ENCODE results near the gene LCN12.

LCN12 gene

GRCh38 chr9:136920069-136920468 is 32.0 kb upstream of the LCN12 start:
- H3K79me1 ChIP-seq (ENCODE audit: low read length), result no peaks in the 10 kb centered on the region
- H3K36me3 ChIP-seq (ENCODE audit: control insufficient read depth, insufficient read depth, low read length), result peaks cover 9% of the 10 kb centered on the region
- no peak overlapping the region for H4K8ac ChIP-seq (ENCODE audit: low read depth, low read length)
- no peak overlapping the region for H2AK5ac ChIP-seq (ENCODE audit: low read length)
- DNase-seq, result no peak
- H3K4me3 ChIP-seq (ENCODE audit: low read length), result no peak overlapping the region
- no peak overlapping the region for H3K4ac ChIP-seq (ENCODE audit: low read depth, low read length)
- no peak overlapping the region for H3K4me2 ChIP-seq (ENCODE audit: low read length)
- H2BK120ac ChIP-seq (ENCODE audit: low read depth, low read length), result no peak overlapping the region
- H2BK15ac ChIP-seq (replicated peaks; ENCODE audit: low read depth), result no peak overlapping the region
- no peak overlapping the region for H3K56ac ChIP-seq (ENCODE audit: low read length)
- WGBS (ENCODE audit: extremely low coverage, insufficient coverage, low lambda C conversion rate), result no CpG with 5 or more reads among the region's 15 CpGs
- H3K79me2 ChIP-seq (ENCODE audit: control insufficient read depth, insufficient read depth, low read length), result peaks cover 2% of the 10 kb centered on the region
- H3K23ac ChIP-seq (ENCODE audit: low read length), result no peak overlapping the region
- H3K9ac ChIP-seq (ENCODE audit: low read length), result no peak overlapping the region
- no peak overlapping the region for H2BK5ac ChIP-seq (ENCODE audit: low read length)
- H3K18ac ChIP-seq (ENCODE audit: low read length), result no peak overlapping the region
- no peaks in the 10 kb centered on the region for H3K4me1 ChIP-seq (ENCODE audit: control insufficient read depth, low read depth, low read length)
- no peaks in the 10 kb centered on the region for H3K27me3 ChIP-seq (ENCODE audit: insufficient read depth, low read length, poor library complexity)
- H4K5ac ChIP-seq (ENCODE audit: low read length), result no peak overlapping the region
- no peak overlapping the region for H3K27ac ChIP-seq (ENCODE audit: low read depth, low read length)

GRCh38 chr9:136920734-136921231 is 31.3 kb upstream of the LCN12 start:
- Histone ChIP-seq H3K79me1 (ENCODE audit: low read length) (no peaks in the 10 kb centered on the region), H3K79me2 (ENCODE audit: control insufficient read depth, insufficient read depth, low read length) (peaks cover 2% of the 10 kb centered on the region), H4K5ac (ENCODE audit: low read length) (no peak overlapping the region), H3K27ac (ENCODE audit: low read depth, low read length) (no peak overlapping the region), H4K8ac (ENCODE audit: low read depth, low read length) (no peak overlapping the region), H3K56ac (ENCODE audit: low read length) (no peak overlapping the region), H2AK5ac (ENCODE audit: low read length) (no peak overlapping the region), H3K9ac (ENCODE audit: low read length) (no peak overlapping the region), H3K4me3 (ENCODE audit: low read length) (no peak overlapping the region), H2BK15ac (replicated peaks; ENCODE audit: low read depth) (no peak overlapping the region), H3K18ac (ENCODE audit: low read length) (no peak overlapping the region), H2BK120ac (ENCODE audit: low read depth, low read length) (no peak overlapping the region), H3K27me3 (ENCODE audit: insufficient read depth, low read length, poor library complexity) (no peaks in the 10 kb centered on the region), H3K36me3 (ENCODE audit: control insufficient read depth, insufficient read depth, low read length) (peaks cover 9% of the 10 kb centered on the region), H2BK5ac (ENCODE audit: low read length) (no peak overlapping the region), H3K4me2 (ENCODE audit: low read length) (no peak overlapping the region), H3K4ac (ENCODE audit: low read depth, low read length) (no peak overlapping the region), H3K4me1 (ENCODE audit: control insufficient read depth, low read depth, low read length) (no peaks in the 10 kb centered on the region), H3K23ac (ENCODE audit: low read length) (no peak overlapping the region)
- no peak for DNase-seq
- WGBS (ENCODE audit: extremely low coverage, insufficient coverage, low lambda C conversion rate), result no CpG with 5 or more reads among the region's 14 CpGs

- DNase-seq, result no peak
- H4K5ac ChIP-seq (ENCODE audit: low read length), result no peak overlapping the region
- H3K56ac ChIP-seq (ENCODE audit: low read length), result no peak overlapping the region
- no peaks in the 10 kb centered on the region for H3K4me1 ChIP-seq (ENCODE audit: control insufficient read depth, low read depth, low read length)
- H3K18ac ChIP-seq (ENCODE audit: low read length), result no peak overlapping the region
- H3K23ac ChIP-seq (ENCODE audit: low read length), result no peak overlapping the region
- no peak overlapping the region for H2BK120ac ChIP-seq (ENCODE audit: low read depth, low read length)
- H4K8ac ChIP-seq (ENCODE audit: low read depth, low read length), result no peak overlapping the region
- H3K79me2 ChIP-seq (ENCODE audit: control insufficient read depth, insufficient read depth, low read length), result no peaks in the 10 kb centered on the region
- no peak overlapping the region for H3K4me3 ChIP-seq (ENCODE audit: low read length)
- H3K79me1 ChIP-seq (ENCODE audit: low read length), result no peaks in the 10 kb centered on the region
- no peak overlapping the region for H2AK5ac ChIP-seq (ENCODE audit: low read length)
- no CpG with 5 or more reads among the region's 11 CpGs for whole genome bisulfite sequencing (ENCODE audit: extremely low coverage, insufficient coverage, low lambda C conversion rate)
- H3K27me3 ChIP-seq (ENCODE audit: insufficient read depth, low read length, poor library complexity), result no peaks in the 10 kb centered on the region
- H3K36me3 ChIP-seq (ENCODE audit: control insufficient read depth, insufficient read depth, low read length), result peaks cover 9% of the 10 kb centered on the region
- no peak overlapping the region for H2BK15ac ChIP-seq (replicated peaks; ENCODE audit: low read depth)
- no peak overlapping the region for H3K4me2 ChIP-seq (ENCODE audit: low read length)
- H2BK5ac ChIP-seq (ENCODE audit: low read length), result no peak overlapping the region
- no peak overlapping the region for H3K9ac ChIP-seq (ENCODE audit: low read length)
- H3K4ac ChIP-seq (ENCODE audit: low read depth, low read length), result no peak overlapping the region
- no peak overlapping the region for H3K27ac ChIP-seq (ENCODE audit: low read depth, low read length)
These were observed 30.8 kb upstream of the LCN12 start for GRCh38 chr9:136921307-136921706.

- Histone ChIP-seq H2BK120ac (ENCODE audit: low read depth, low read length) (no peak overlapping the region), H4K8ac (ENCODE audit: low read depth, low read length) (no peak overlapping the region), H3K79me2 (ENCODE audit: control insufficient read depth, insufficient read depth, low read length) (no peaks in the 10 kb centered on the region), H3K9ac (ENCODE audit: low read length) (no peak overlapping the region), H3K79me1 (ENCODE audit: low read length) (no peaks in the 10 kb centered on the region), H3K56ac (ENCODE audit: low read length) (no peak overlapping the region), H2BK15ac (replicated peaks; ENCODE audit: low read depth) (no peak overlapping the region), H3K18ac (ENCODE audit: low read length) (no peak overlapping the region), H3K27ac (ENCODE audit: low read depth, low read length) (no peak overlapping the region), H4K5ac (ENCODE audit: low read length) (no peak overlapping the region), H3K27me3 (ENCODE audit: insufficient read depth, low read length, poor library complexity) (no peaks in the 10 kb centered on the region), H3K4me2 (ENCODE audit: low read length) (no peak overlapping the region), H3K4ac (ENCODE audit: low read depth, low read length) (no peak overlapping the region), H2BK5ac (ENCODE audit: low read length) (no peak overlapping the region), H2AK5ac (ENCODE audit: low read length) (no peak overlapping the region), H3K23ac (ENCODE audit: low read length) (no peak overlapping the region), H3K4me1 (ENCODE audit: control insufficient read depth, low read depth, low read length) (no peaks in the 10 kb centered on the region), H3K4me3 (ENCODE audit: low read length) (no peak overlapping the region), H3K36me3 (ENCODE audit: control insufficient read depth, insufficient read depth, low read length) (peaks cover 6% of the 10 kb centered on the region)
- DNase-seq, result no peak
- WGBS (ENCODE audit: extremely low coverage, insufficient coverage, low lambda C conversion rate), result no CpG with 5 or more reads among the region's 10 CpGs
These were observed 30.4 kb upstream of the LCN12 start for GRCh38 chr9:136921718-136922117.

- Histone ChIP-seq H2BK5ac (ENCODE audit: low read length) (no peak overlapping the region), H2AK5ac (ENCODE audit: low read length) (no peak overlapping the region), H2BK120ac (ENCODE audit: low read depth, low read length) (no peak overlapping the region), H3K36me3 (ENCODE audit: control insufficient read depth, insufficient read depth, low read length) (peaks cover 6% of the 10 kb centered on the region), H2BK15ac (replicated peaks; ENCODE audit: low read depth) (no peak overlapping the region), H3K27ac (ENCODE audit: low read depth, low read length) (no peak overlapping the region), H3K79me1 (ENCODE audit: low read length) (no peaks in the 10 kb centered on the region), H3K79me2 (ENCODE audit: control insufficient read depth, insufficient read depth, low read length) (no peaks in the 10 kb centered on the region), H3K9ac (ENCODE audit: low read length) (no peak overlapping the region), H3K27me3 (ENCODE audit: insufficient read depth, low read length, poor library complexity) (no peaks in the 10 kb centered on the region), H3K4me2 (ENCODE audit: low read length) (no peak overlapping the region), H3K4ac (ENCODE audit: low read depth, low read length) (no peak overlapping the region), H3K18ac (ENCODE audit: low read length) (no peak overlapping the region), H3K4me3 (ENCODE audit: low read length) (no peak overlapping the region), H3K56ac (ENCODE audit: low read length) (no peak overlapping the region), H3K23ac (ENCODE audit: low read length) (no peak overlapping the region), H4K5ac (ENCODE audit: low read length) (no peak overlapping the region), H3K4me1 (ENCODE audit: control insufficient read depth, low read depth, low read length) (no peaks in the 10 kb centered on the region), H4K8ac (ENCODE audit: low read depth, low read length) (no peak overlapping the region)
- no CpG with 5 or more reads among the region's 19 CpGs for WGBS (ENCODE audit: extremely low coverage, insufficient coverage, low lambda C conversion rate)
- no peak for DNase-seq
These were observed 29.5 kb upstream of the LCN12 start for GRCh38 chr9:136922540-136922939.

- no peak overlapping the region for H4K5ac ChIP-seq (ENCODE audit: low read length)
- no peaks in the 10 kb centered on the region for H3K79me1 ChIP-seq (ENCODE audit: low read length)
- H3K9ac ChIP-seq (ENCODE audit: low read length), result no peak overlapping the region
- H3K18ac ChIP-seq (ENCODE audit: low read length), result no peak overlapping the region
- no peak overlapping the region for H3K27ac ChIP-seq (ENCODE audit: low read depth, low read length)
- H3K36me3 ChIP-seq (ENCODE audit: control insufficient read depth, insufficient read depth, low read length), result peaks cover 9% of the 10 kb centered on the region
- WGBS (ENCODE audit: extremely low coverage, insufficient coverage, low lambda C conversion rate), result no CpG with 5 or more reads among the region's 19 CpGs
- no peak overlapping the region for H2BK15ac ChIP-seq (replicated peaks; ENCODE audit: low read depth)
- no peak overlapping the region for H2AK5ac ChIP-seq (ENCODE audit: low read length)
- H3K4me3 ChIP-seq (ENCODE audit: low read length), result no peak overlapping the region
- no peak overlapping the region for H2BK5ac ChIP-seq (ENCODE audit: low read length)
- no peak overlapping the region for H4K8ac ChIP-seq (ENCODE audit: low read depth, low read length)
- H3K79me2 ChIP-seq (ENCODE audit: control insufficient read depth, insufficient read depth, low read length), result no peaks in the 10 kb centered on the region
- no peak overlapping the region for H2BK120ac ChIP-seq (ENCODE audit: low read depth, low read length)
- no peaks in the 10 kb centered on the region for H3K27me3 ChIP-seq (ENCODE audit: insufficient read depth, low read length, poor library complexity)
- no peak overlapping the region for H3K23ac ChIP-seq (ENCODE audit: low read length)
- no peak overlapping the region for H3K56ac ChIP-seq (ENCODE audit: low read length)
- H3K4me2 ChIP-seq (ENCODE audit: low read length), result no peak overlapping the region
- no peak for DNase-seq
- no peak overlapping the region for H3K4ac ChIP-seq (ENCODE audit: low read depth, low read length)
- H3K4me1 ChIP-seq (ENCODE audit: control insufficient read depth, low read depth, low read length), result no peaks in the 10 kb centered on the region
These were observed 28.2 kb upstream of the LCN12 start for GRCh38 chr9:136923881-136924280.

Measured in mesendoderm (in vitro differentiated cells).